ENCODE results near the gene ZCCHC7. TPM values are rescaled to one million over a fixed set of nuclear protein-coding genes. Genes with fewer than 3 reads are reported as not detected.
"Not testable (repeated sequence)": the region's sequence is repeated elsewhere in the genome, so short reads cannot be mapped to it uniquely, and the experiment has no call there.

ZCCHC7 gene
- total and polyA plus RNA-seq, 2 experiments from 2014 or later, result 15.3 to 19.4 TPM

- Histone ChIP-seq H2AFZ (no peak overlapping the region), H3K36me3 (ENCODE audit: low read depth) (no peaks in the 10 kb centered on the region; the same call in 1 of the 2 replicates), H3K27ac (no peak overlapping the region), H3K27me3 (replicated peaks; ENCODE audit: insufficient read depth) (no peaks in the 10 kb centered on the region), H3K9me3 (ENCODE audit: low read depth) (no peaks in the 10 kb centered on the region), H3K4me3 (no peak overlapping the region), H4K20me1 (ENCODE audit: insufficient read depth) (no peaks in the 10 kb centered on the region; the same call in 1 of the 2 replicates), H3K9ac (no peak overlapping the region), H3K4me2 (ENCODE audit: unreplicated experiment) (no peak overlapping the region), H3K79me2 (ENCODE audit: insufficient read depth) (peaks cover 13% of the 10 kb centered on the region; the same call in 1 of the 2 replicates), H3K4me1 (ENCODE audit: insufficient read depth) (peaks cover 28% of the 10 kb centered on the region), H3K9me2 (ENCODE audit: insufficient read depth) (no peaks in the 10 kb centered on the region), H3F3A (ENCODE audit: insufficient read depth) (peaks cover 24% of the 10 kb centered on the region)
- in situ Hi-C loops (cut with MboI), result no loop called here
- 68 to 84% methylated on average over 1 of the region's 1 CpG for WGBS, 2 experiments (ENCODE audit: low coverage in 1 of 2, low lambda C conversion rate in 2 of 2, missing lambda C conversion rate in 2 of 2)
- TF ChIP-seq EZH2 (IDR thresholded peaks at IDR 0.05; ENCODE audit: insufficient read depth, poor library complexity, severe bottlenecking) (no peak), EZH2phosphoT487 (IDR thresholded peaks at IDR 0.05; ENCODE audit: insufficient read depth, low read depth) (no peak)
- DNase-seq, result no peak
Observed at GRCh38 chr9:37198831-37199230, 78.5 kb downstream of the ZCCHC7 start.

GRCh38 chr9:37200433-37201005 is 80.1 kb downstream of the ZCCHC7 start:
- H3K4me2 ChIP-seq (ENCODE audit: unreplicated experiment), result peak overlapping the region; percentile 14
- no peaks in the 10 kb centered on the region; the same call in 1 of the 2 replicates for H4K20me1 ChIP-seq (ENCODE audit: insufficient read depth)
- no peaks in the 10 kb centered on the region for H3K9me2 ChIP-seq (ENCODE audit: insufficient read depth)
- no peak overlapping the region for H3K9ac ChIP-seq
- H3K4me3 ChIP-seq, result no peak overlapping the region
- DNase-seq, result peak; percentile 83
- TF ChIP-seq EZH2phosphoT487 (IDR thresholded peaks at IDR 0.05; ENCODE audit: insufficient read depth, low read depth), result no peak
- TF ChIP-seq EZH2 (IDR thresholded peaks at IDR 0.05; ENCODE audit: insufficient read depth, poor library complexity, severe bottlenecking), result no peak
- H3K4me1 ChIP-seq (ENCODE audit: insufficient read depth), result peaks cover 28% of the 10 kb centered on the region
- in situ Hi-C loops (cut with MboI), result loop anchor here (10.0 kb wide), 1 partner anchor 64 kb away; no protein-coding TSS in a partner anchor
- no peaks in the 10 kb centered on the region; the same call in 1 of the 2 replicates for H3K36me3 ChIP-seq (ENCODE audit: low read depth)
- peaks cover 24% of the 10 kb centered on the region for H3F3A ChIP-seq (ENCODE audit: insufficient read depth)
- H3K27ac ChIP-seq, result peak overlapping the region; percentile 47
- H3K79me2 ChIP-seq (ENCODE audit: insufficient read depth), result peaks cover 29% of the 10 kb centered on the region
- H2AFZ ChIP-seq, result no peak overlapping the region
- 88 to 90% methylated on average over 1 of the region's 1 CpG for WGBS, 2 experiments (ENCODE audit: low coverage in 1 of 2, low lambda C conversion rate in 2 of 2, missing lambda C conversion rate in 2 of 2)
- no peaks in the 10 kb centered on the region for H3K27me3 ChIP-seq (replicated peaks; ENCODE audit: insufficient read depth)
- H3K9me3 ChIP-seq (ENCODE audit: low read depth), result no peaks in the 10 kb centered on the region

- Histone ChIP-seq H3K4me1 (ENCODE audit: insufficient read depth) (peaks cover 28% of the 10 kb centered on the region), H3K9me2 (ENCODE audit: insufficient read depth) (no peaks in the 10 kb centered on the region), H3K4me2 (ENCODE audit: unreplicated experiment) (no peak overlapping the region), H4K20me1 (ENCODE audit: insufficient read depth) (no peaks in the 10 kb centered on the region; the same call in 1 of the 2 replicates), H3F3A (ENCODE audit: insufficient read depth) (peaks cover 24% of the 10 kb centered on the region), H3K9me3 (ENCODE audit: low read depth) (no peaks in the 10 kb centered on the region), H3K27ac (no peak overlapping the region), H3K9ac (no peak overlapping the region), H2AFZ (no peak overlapping the region), H3K27me3 (replicated peaks; ENCODE audit: insufficient read depth) (no peaks in the 10 kb centered on the region), H3K36me3 (ENCODE audit: low read depth) (no peaks in the 10 kb centered on the region; the same call in 1 of the 2 replicates), H3K4me3 (no peak overlapping the region), H3K79me2 (ENCODE audit: insufficient read depth) (peaks cover 37% of the 10 kb centered on the region)
- in situ Hi-C loops (cut with MboI), result loop anchor here (10.0 kb wide), 1 partner anchor 63 kb away; no protein-coding TSS in a partner anchor
- DNase-seq, result no peak
- TF ChIP-seq EZH2phosphoT487 (IDR thresholded peaks at IDR 0.05; ENCODE audit: insufficient read depth, low read depth), result no peak
- no peak for TF ChIP-seq EZH2 (IDR thresholded peaks at IDR 0.05; ENCODE audit: insufficient read depth, poor library complexity, severe bottlenecking)
- WGBS, 2 experiments (ENCODE audit: low coverage in 1 of 2, low lambda C conversion rate in 2 of 2, missing lambda C conversion rate in 2 of 2), result 89 to 100% methylated on average over 1 of the region's 1 CpG
Observed at GRCh38 chr9:37201581-37201980, 81.2 kb downstream of the ZCCHC7 start.

GRCh38 chr9:37202091-37202490 is 81.7 kb downstream of the ZCCHC7 start:
- in situ Hi-C loops (cut with MboI), result loop anchor here (10.0 kb wide), 1 partner anchor 63 kb away; no protein-coding TSS in a partner anchor
- TF ChIP-seq EZH2 (IDR thresholded peaks at IDR 0.05; ENCODE audit: insufficient read depth, poor library complexity, severe bottlenecking) (no peak), EZH2phosphoT487 (IDR thresholded peaks at IDR 0.05; ENCODE audit: insufficient read depth, low read depth) (no peak)
- H3K4me2 ChIP-seq (ENCODE audit: unreplicated experiment), result no peak overlapping the region

GRCh38 chr9:37203456-37203855 is 83.1 kb downstream of the ZCCHC7 start:
- peaks cover 46% of the 10 kb centered on the region for H3K79me2 ChIP-seq (ENCODE audit: insufficient read depth)
- H3F3A ChIP-seq (ENCODE audit: insufficient read depth), result peaks cover 16% of the 10 kb centered on the region
- H3K36me3 ChIP-seq (ENCODE audit: low read depth); H3K4me2 ChIP-seq (ENCODE audit: unreplicated experiment); H3K9me2 ChIP-seq (ENCODE audit: insufficient read depth); H3K9ac ChIP-seq; H3K27me3 ChIP-seq (replicated peaks; ENCODE audit: insufficient read depth); H4K20me1 ChIP-seq (ENCODE audit: insufficient read depth); DNase-seq; H3K9me3 ChIP-seq (ENCODE audit: low read depth); H2AFZ ChIP-seq; H3K27ac ChIP-seq; H3K4me3 ChIP-seq: not testable (repeated sequence)
- in situ Hi-C loops (cut with MboI), result loop anchor here (10.0 kb wide), 1 partner anchor 61 kb away; no protein-coding TSS in a partner anchor
- 96 to 97% methylated on average over 4 of the region's 4 CpGs for WGBS, 2 experiments (ENCODE audit: low coverage in 1 of 2, low lambda C conversion rate in 2 of 2, missing lambda C conversion rate in 2 of 2)
- H3K4me1 ChIP-seq (ENCODE audit: insufficient read depth), result peaks cover 12% of the 10 kb centered on the region

More at GRCh38 chr9:37202091-37202490, 81.7 kb downstream of the ZCCHC7 start:
- no peaks in the 10 kb centered on the region; the same call in 1 of the 2 replicates for H4K20me1 ChIP-seq (ENCODE audit: insufficient read depth)
- no peak overlapping the region for H3K4me3 ChIP-seq
- H3K27ac ChIP-seq, result no peak overlapping the region
- H3K9ac ChIP-seq, result no peak overlapping the region
- no peaks in the 10 kb centered on the region; the same call in 1 of the 2 replicates for H3K36me3 ChIP-seq (ENCODE audit: low read depth)
- H3F3A ChIP-seq (ENCODE audit: insufficient read depth), result peaks cover 24% of the 10 kb centered on the region
- peaks cover 40% of the 10 kb centered on the region for H3K79me2 ChIP-seq (ENCODE audit: insufficient read depth)
- H3K9me2 ChIP-seq (ENCODE audit: insufficient read depth), result no peaks in the 10 kb centered on the region
- no peak overlapping the region for H2AFZ ChIP-seq
- H3K9me3 ChIP-seq (ENCODE audit: low read depth), result no peaks in the 10 kb centered on the region
- H3K4me1 ChIP-seq (ENCODE audit: insufficient read depth), result peaks cover 25% of the 10 kb centered on the region
- no peaks in the 10 kb centered on the region for H3K27me3 ChIP-seq (replicated peaks; ENCODE audit: insufficient read depth)
- DNase-seq, result no peak

All from GM23248 (cell line).